Neural cell (in vitro differentiated cells): ENCODE data around the gene TFEB. TPM values are rescaled to one million over a fixed set of nuclear protein-coding genes. Genes with fewer than 3 reads are reported as not detected.

Source experiments
- H2AFZ ChIP-seq: fragments of 200-600, 300-800 bp; sonication (generic), shearing (Covaris generic); 2 replicates; pipeline ENCODE4 v1.6.0; 2014; ENCODE audit warnings: low read depth, mild to moderate bottlenecking, antibody characterized with exemption, low read length, moderate library complexity
- H3F3A ChIP-seq: fragments of 200-600 bp; shearing (Covaris generic); 2 replicates; pipeline ENCODE4 v1.6.1; 2016; ENCODE audit warnings: mild to moderate bottlenecking, moderate library complexity, mixed read lengths, antibody characterized with exemption, low read length; ENCODE audit not compliant: insufficient read depth, poor library complexity, severe bottlenecking
- H3K27ac ChIP-seq: fragments of 200-600, 300-800 bp; sonication (generic), shearing (Covaris generic); 2 replicates; pipeline ENCODE4 v1.5.1; 2014; ENCODE audit warnings: mild to moderate bottlenecking, low read length, moderate library complexity
- H3K27me3 ChIP-seq: fragments of 300-800, 200-600 bp; sonication (generic), shearing (Covaris generic); 2 replicates; pipeline ENCODE4 v1.6.0; 2014; ENCODE audit warnings: mild to moderate bottlenecking, low read depth, low read length, moderate library complexity; ENCODE audit not compliant: insufficient read depth
- H3K36me3 ChIP-seq: fragments of 300-800, 200-600 bp; sonication (generic), shearing (Covaris generic); 2 replicates; pipeline ENCODE4 v1.5.1; 2014; ENCODE audit warnings: mild to moderate bottlenecking, antibody characterized with exemption, low read length, moderate library complexity; ENCODE audit not compliant: insufficient read depth
- H3K4me2 ChIP-seq: fragments of 300-800, 200-600 bp; sonication (generic), shearing (Covaris generic); 2 replicates; pipeline ENCODE4 v1.6.0; 2014; ENCODE audit warnings: mild to moderate bottlenecking, low read length
- H3K4me3 ChIP-seq: fragments of 300-800, 200-600 bp; sonication (generic), shearing (Covaris generic); 2 replicates; pipeline ENCODE4 v1.5.1; 2014; ENCODE audit warnings: mild to moderate bottlenecking, low read length, moderate library complexity
- H3K79me2 ChIP-seq: fragments of 200-600 bp; shearing (Covaris generic); replicated peaks from 2 replicates; pipeline ENCODE4 v1.6.0; 2014; ENCODE audit warnings: mild to moderate bottlenecking, low read length, moderate library complexity; ENCODE audit not compliant: insufficient read depth
- H3K9ac ChIP-seq: fragments of 300-800, 200-600 bp; sonication (generic), shearing (Covaris generic); 2 replicates; pipeline ENCODE4 v1.6.1; 2016; ENCODE audit warnings: mild to moderate bottlenecking, low read length, mixed read lengths
- H3K9me2 ChIP-seq: fragments of 200-600 bp; shearing (Covaris generic); 2 replicates; pipeline ENCODE4 v1.6.1; 2016; ENCODE audit warnings: mild to moderate bottlenecking, low read length, mixed read lengths; ENCODE audit not compliant: insufficient read depth
- H3K9me3 ChIP-seq: fragments of 200-600, 300-800 bp; sonication (generic), shearing (Covaris generic); 2 replicates; pipeline ENCODE4 v1.6.1; 2016; ENCODE audit warnings: mild to moderate bottlenecking, mixed run types, low read length, moderate library complexity, mixed read lengths
- H4K20me1 ChIP-seq: fragments of 200-600 bp; shearing (Covaris generic); 2 replicates; pipeline ENCODE4 v1.6.1; 2016; ENCODE audit warnings: mild to moderate bottlenecking, mixed run types; ENCODE audit not compliant: insufficient read depth
- CTCF ChIP-seq: fragments of 450-650 bp; IDR thresholded peaks from 2 replicates; pipeline ENCODE4 v1.5.1; 2014; ENCODE audit warnings: antibody characterized with exemption, mild to moderate bottlenecking, moderate library complexity; ENCODE audit not compliant: poor library complexity, severe bottlenecking
- EP300 ChIP-seq: fragments of 450-650 bp; conservative IDR thresholded peaks from 2 replicates; pipeline ENCODE4 v1.6.1; 2014; ENCODE audit warnings: antibody characterized with exemption, mild to moderate bottlenecking, moderate library complexity; ENCODE audit not compliant: poor library complexity, severe bottlenecking
- EZH2 ChIP-seq: fragments of 200-600, 300-800 bp; shearing (Covaris generic), sonication (generic); IDR thresholded peaks from 2 replicates; pipeline ENCODE4 v1.6.1; 2014; ENCODE audit warnings: antibody characterized with exemption, low read length, borderline replicate concordance, mild to moderate bottlenecking; ENCODE audit not compliant: insufficient read depth, poor library complexity, severe bottlenecking
- MXI1 ChIP-seq: fragments of 450-650 bp; conservative IDR thresholded peaks from 2 replicates; pipeline ENCODE4 v1.6.1; 2014; ENCODE audit warnings: antibody characterized with exemption, mild to moderate bottlenecking; ENCODE audit not compliant: poor library complexity, severe bottlenecking
- POLR2AphosphoS5 ChIP-seq: IDR thresholded peaks from 2 replicates; pipeline ENCODE4 v1.6.1; 2012
- RAD21 ChIP-seq: fragments of 450-650 bp; conservative IDR thresholded peaks from 2 replicates; pipeline ENCODE4 v1.6.1; 2014; ENCODE audit warnings: antibody characterized with exemption, mild to moderate bottlenecking, moderate library complexity
- REST ChIP-seq: IDR thresholded peaks from 2 replicates; pipeline ENCODE4 v1.6.1; 2012; ENCODE audit warnings: borderline replicate concordance
- SMC3 ChIP-seq: fragments of 450-650 bp; conservative IDR thresholded peaks from 2 replicates; pipeline ENCODE4 v1.6.1; 2014; ENCODE audit warnings: antibody characterized with exemption, mild to moderate bottlenecking, moderate library complexity; ENCODE audit not compliant: poor library complexity
- TAF1 ChIP-seq: IDR thresholded peaks from 2 replicates; pipeline ENCODE4 v1.6.1; 2012; ENCODE audit warnings: low read depth
- polyA plus RNA-seq: library from polyadenylated mRNA; depleted of rRNA; stranded (reverse); fragments of >200 nt; gene quantifications from 2 replicates; pipeline ENCODE4 v1.2.3, GENCODE V29; 2014

TFEB gene
- polyA plus RNA-seq, 1 donor from 2014 or later, result 0.24 TPM

GRCh38 chr6:41654698-41655151 is 80.7 kb downstream of the TFEB start:
- Histone ChIP-seq H3K4me3 (no peak overlapping the region), H3K9ac (no peak overlapping the region), H2AFZ (no peak overlapping the region), H3K9me2 (no peaks in the 10 kb centered on the region), H3K36me3 (no peaks in the 10 kb centered on the region), H3K9me3 (no peaks in the 10 kb centered on the region), H3K27me3 (no peaks in the 10 kb centered on the region), H3F3A (no peaks in the 10 kb centered on the region), H4K20me1 (no peaks in the 10 kb centered on the region), H3K27ac (no peak overlapping the region), H3K4me2 (no peak overlapping the region), H3K79me2 (no peaks in the 10 kb centered on the region)
- TF ChIP-seq EP300, result no peak
- TF ChIP-seq EZH2, result no peak
- TF ChIP-seq SMC3, result no peak
- no peak for TF ChIP-seq TAF1
- TF ChIP-seq POLR2AphosphoS5, result no peak

- Histone ChIP-seq H3F3A (no peaks in the 10 kb centered on the region), H3K36me3 (no peaks in the 10 kb centered on the region), H2AFZ (no peak overlapping the region), H4K20me1 (no peaks in the 10 kb centered on the region), H3K4me2 (no peak overlapping the region), H3K9ac (no peak overlapping the region), H3K27me3 (no peaks in the 10 kb centered on the region), H3K9me2 (no peaks in the 10 kb centered on the region), H3K79me2 (no peaks in the 10 kb centered on the region), H3K27ac (no peak overlapping the region), H3K9me3 (no peaks in the 10 kb centered on the region), H3K4me3 (no peak overlapping the region)
- TF ChIP-seq MXI1, result no peak
- no peak for TF ChIP-seq EP300
Observed at GRCh38 chr6:41654151-41654697, 81.2 kb downstream of the TFEB start.

GRCh38 chr6:41653691-41654090 is 81.7 kb downstream of the TFEB start:
- H3K79me2 ChIP-seq, result no peaks in the 10 kb centered on the region
- no peak for TF ChIP-seq CTCF
- no peak for TF ChIP-seq SMC3
- no peak for TF ChIP-seq EZH2
- no peak for TF ChIP-seq TAF1
- TF ChIP-seq EP300, result no peak
- no peak for TF ChIP-seq MXI1
- TF ChIP-seq RAD21, result no peak
- no peak for TF ChIP-seq POLR2AphosphoS5
- no peak for TF ChIP-seq REST
- no peaks in the 10 kb centered on the region for H3K9me3 ChIP-seq
- no peaks in the 10 kb centered on the region for H3K27me3 ChIP-seq
- no peak overlapping the region for H3K27ac ChIP-seq
- no peaks in the 10 kb centered on the region for H4K20me1 ChIP-seq
- H3K4me2 ChIP-seq, result no peak overlapping the region
- no peaks in the 10 kb centered on the region for H3K36me3 ChIP-seq
- no peaks in the 10 kb centered on the region for H3K9me2 ChIP-seq
- H3F3A ChIP-seq, result no peaks in the 10 kb centered on the region
- H3K9ac ChIP-seq, result no peak overlapping the region
- H2AFZ ChIP-seq, result no peak overlapping the region
- H3K4me3 ChIP-seq, result no peak overlapping the region
